Parathyroid adenoma (tissue), 2 donors: ENCODE results near the gene ZNF688.

Experiments
- H2AFZ ChIP-seq: fragments of 300-600 bp; sonication (generic); one replicate; pipeline ENCODE4 v1.7.0; 2017; ENCODE audit warnings: antibody characterized with exemption, mild to moderate bottlenecking
- H3K27ac ChIP-seq: fragments of 300-600 bp; sonication (generic); one replicate; pipeline ENCODE4 v1.7.0; 2017
- H3K27me3 ChIP-seq: fragments of 300-600 bp; sonication (generic); one replicate; pipeline ENCODE4 v1.7.0; 2017; ENCODE audit warnings: low read length; ENCODE audit not compliant: control insufficient read depth, insufficient read depth
- H3K36me3 ChIP-seq: fragments of 300-600 bp; sonication (generic); one replicate; pipeline ENCODE4 v1.7.0; 2017; ENCODE audit warnings: low read length; ENCODE audit not compliant: control insufficient read depth, insufficient read depth
- H3K4me1 ChIP-seq: fragments of 300-600 bp; sonication (generic); one replicate; pipeline ENCODE4 v1.7.0; 2017; ENCODE audit warnings: control low read depth
- H3K4me2 ChIP-seq: fragments of 300-600 bp; sonication (generic); one replicate; pipeline ENCODE4 v1.7.0; 2017; ENCODE audit warnings: low read length
- H3K4me3 ChIP-seq: fragments of 300-600 bp; sonication (generic); one replicate; pipeline ENCODE4 v1.7.0; 2017; ENCODE audit warnings: low read depth, low read length
- H3K79me2 ChIP-seq: fragments of 300-600 bp; sonication (generic); one replicate; pipeline ENCODE4 v1.7.0; 2017; ENCODE audit warnings: control low read depth
- H3K9ac ChIP-seq: fragments of 300-600 bp; sonication (generic); one replicate; pipeline ENCODE4 v1.7.0; 2017; ENCODE audit warnings: mild to moderate bottlenecking
- H3K9me3 ChIP-seq: fragments of 300-600 bp; sonication (generic); one replicate; pipeline ENCODE4 v1.7.0; 2017; ENCODE audit warnings: low read length; ENCODE audit not compliant: control insufficient read depth
- TF ChIP-seq, protein P1 (sequence below): fragments of 300-600 bp; sonication (generic); IDR thresholded peaks from one replicate; pipeline ENCODE4 v1.7.0; 2017; ENCODE audit warnings: antibody characterized with exemption, mild to moderate bottlenecking
- donor health status: primary hyperparathyroidism.

ZNF688 gene

DNA sequence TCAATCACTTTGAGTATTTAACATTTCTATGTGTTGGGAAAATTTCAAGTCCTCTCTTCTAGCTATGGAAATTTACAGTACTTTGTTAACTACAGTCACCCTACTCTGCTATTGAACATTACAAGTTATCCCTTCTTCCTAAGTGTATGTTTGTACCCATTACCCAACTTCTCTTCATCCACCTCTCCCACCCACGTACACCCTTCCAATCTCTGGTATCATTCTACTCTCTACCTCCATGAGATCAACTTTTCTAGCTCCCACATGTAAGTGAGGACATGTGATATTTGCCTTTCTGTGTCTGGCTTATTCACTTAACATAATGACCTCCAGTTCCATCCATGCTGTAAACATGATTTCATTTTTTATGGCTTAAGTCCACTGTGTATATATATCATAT is 3.2 kb upstream of the ZNF688 start:
- Histone ChIP-seq H3K36me3 (no peaks in the 10 kb centered on the region), H3K79me2 (no peaks in the 10 kb centered on the region), H3K27me3 (no peaks in the 10 kb centered on the region), H3K9ac (no peak overlapping the region), H3K9me3 (no peaks in the 10 kb centered on the region), H2AFZ (no peak overlapping the region), H3K4me3 (no peak overlapping the region), H3K4me1 (peaks cover 12% of the 10 kb centered on the region), H3K4me2 (no peak overlapping the region), H3K27ac (no peak overlapping the region)
- TF ChIP-seq, protein P1, sequence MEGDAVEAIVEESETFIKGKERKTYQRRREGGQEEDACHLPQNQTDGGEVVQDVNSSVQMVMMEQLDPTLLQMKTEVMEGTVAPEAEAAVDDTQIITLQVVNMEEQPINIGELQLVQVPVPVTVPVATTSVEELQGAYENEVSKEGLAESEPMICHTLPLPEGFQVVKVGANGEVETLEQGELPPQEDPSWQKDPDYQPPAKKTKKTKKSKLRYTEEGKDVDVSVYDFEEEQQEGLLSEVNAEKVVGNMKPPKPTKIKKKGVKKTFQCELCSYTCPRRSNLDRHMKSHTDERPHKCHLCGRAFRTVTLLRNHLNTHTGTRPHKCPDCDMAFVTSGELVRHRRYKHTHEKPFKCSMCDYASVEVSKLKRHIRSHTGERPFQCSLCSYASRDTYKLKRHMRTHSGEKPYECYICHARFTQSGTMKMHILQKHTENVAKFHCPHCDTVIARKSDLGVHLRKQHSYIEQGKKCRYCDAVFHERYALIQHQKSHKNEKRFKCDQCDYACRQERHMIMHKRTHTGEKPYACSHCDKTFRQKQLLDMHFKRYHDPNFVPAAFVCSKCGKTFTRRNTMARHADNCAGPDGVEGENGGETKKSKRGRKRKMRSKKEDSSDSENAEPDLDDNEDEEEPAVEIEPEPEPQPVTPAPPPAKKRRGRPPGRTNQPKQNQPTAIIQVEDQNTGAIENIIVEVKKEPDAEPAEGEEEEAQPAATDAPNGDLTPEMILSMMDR, result no peak

DNA sequence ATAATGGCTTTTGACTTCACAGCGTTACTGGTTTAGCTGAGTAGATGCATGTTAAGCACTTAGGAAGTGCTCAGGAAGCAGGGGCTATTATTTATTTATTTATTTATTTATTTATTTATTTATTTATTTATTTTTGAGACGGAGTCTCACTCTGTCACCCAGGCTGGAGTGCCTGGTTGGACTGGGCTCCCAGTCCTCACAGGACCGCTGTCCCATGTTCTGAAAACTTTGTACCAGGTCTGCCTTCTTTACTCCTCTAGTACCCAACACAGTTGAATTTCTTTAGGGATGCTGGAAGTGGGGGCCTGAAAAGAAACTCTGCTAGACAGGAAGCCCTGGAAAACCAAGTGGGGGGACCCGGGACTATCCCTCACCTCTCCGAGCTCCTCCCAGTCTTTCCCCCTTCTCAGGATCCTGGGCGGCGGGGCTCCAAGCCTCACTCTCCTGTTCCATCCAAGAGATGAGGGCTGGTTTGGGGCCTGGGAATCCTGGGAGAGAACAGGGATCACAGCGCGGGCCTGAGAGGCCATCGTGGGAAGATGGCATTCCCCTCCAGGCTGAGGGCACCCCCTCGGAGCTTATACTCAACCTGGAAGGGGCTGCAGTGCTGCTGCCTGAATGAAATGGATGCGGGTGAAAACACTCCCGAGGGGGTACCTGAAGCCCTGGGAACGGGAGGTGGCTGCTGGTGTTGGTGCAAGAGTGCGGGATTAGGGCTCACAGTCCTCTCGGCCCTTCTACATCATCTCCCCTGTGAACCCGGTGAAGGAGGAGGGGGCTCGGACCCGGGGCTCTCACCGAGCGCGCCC is 674 bp downstream of the ZNF688 start:
- no peaks in the 10 kb centered on the region for H3K36me3 ChIP-seq
- H3K4me3 ChIP-seq, result peak overlapping the region; percentile 81
- peak overlapping the region; percentile 99 for H3K9ac ChIP-seq
- no peaks in the 10 kb centered on the region for H3K79me2 ChIP-seq
- H2AFZ ChIP-seq, result peak overlapping the region; percentile 100
- peaks cover 12% of the 10 kb centered on the region for H3K4me1 ChIP-seq
- H3K27me3 ChIP-seq, result no peaks in the 10 kb centered on the region
- TF ChIP-seq, protein P1, result no peak
- H3K9me3 ChIP-seq, result no peaks in the 10 kb centered on the region
- H3K4me2 ChIP-seq, result peak overlapping the region; percentile 99
- H3K27ac ChIP-seq, result peak overlapping the region; percentile 99

DNA sequence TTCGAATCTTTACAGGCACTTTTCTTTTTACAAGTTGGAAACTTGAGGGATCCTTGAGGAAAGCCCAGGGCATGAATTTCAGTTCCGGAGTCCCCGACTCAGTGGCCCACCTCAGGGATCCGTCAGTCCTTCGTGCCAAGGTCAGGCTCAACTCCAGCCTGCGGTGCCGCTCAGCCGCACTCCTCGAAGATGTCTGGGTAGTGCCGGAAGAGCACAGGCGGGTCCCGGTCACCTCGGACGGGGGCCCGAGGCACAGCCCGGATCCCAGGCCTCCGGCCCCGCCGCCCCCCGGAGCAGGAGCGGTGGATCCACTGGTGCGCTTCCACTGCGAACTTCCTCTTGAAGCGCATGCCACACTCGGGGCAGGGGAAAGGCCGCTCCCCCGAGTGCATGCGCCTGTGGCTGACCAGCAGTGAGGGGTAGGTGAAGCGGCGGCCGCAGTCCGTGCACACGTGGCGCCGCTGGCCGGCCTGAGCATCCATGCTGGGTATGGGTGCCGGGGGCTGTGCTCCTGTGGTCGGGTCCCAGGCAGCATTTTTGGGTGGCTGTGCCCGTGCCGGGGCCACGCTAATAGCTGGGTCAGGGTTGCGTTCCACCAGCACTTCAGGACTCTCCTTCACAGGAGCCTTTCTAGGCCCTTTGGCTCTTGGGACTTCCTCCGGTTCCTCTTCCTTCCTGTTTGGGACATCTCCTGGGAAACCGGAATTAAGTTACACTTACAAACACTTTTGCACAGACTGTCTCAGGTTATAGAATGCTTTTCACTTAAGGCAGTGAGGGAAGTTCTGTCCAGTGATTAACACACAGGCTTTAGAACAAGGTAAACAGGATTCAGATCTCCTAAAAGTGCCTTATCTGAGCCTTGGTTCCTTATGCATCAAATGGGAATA is 1.5 kb downstream of the ZNF688 start:
- Histone ChIP-seq H2AFZ (peak overlapping the region; percentile 63), H3K9me3 (no peaks in the 10 kb centered on the region), H3K4me1 (peaks cover 12% of the 10 kb centered on the region), H3K4me2 (peak overlapping the region; percentile 45), H3K79me2 (no peaks in the 10 kb centered on the region), H3K27me3 (no peaks in the 10 kb centered on the region), H3K9ac (no peak overlapping the region), H3K36me3 (no peaks in the 10 kb centered on the region), H3K27ac (peak overlapping the region; percentile 99), H3K4me3 (peak overlapping the region; percentile 26)
- TF ChIP-seq, protein P1, result no peak

DNA sequence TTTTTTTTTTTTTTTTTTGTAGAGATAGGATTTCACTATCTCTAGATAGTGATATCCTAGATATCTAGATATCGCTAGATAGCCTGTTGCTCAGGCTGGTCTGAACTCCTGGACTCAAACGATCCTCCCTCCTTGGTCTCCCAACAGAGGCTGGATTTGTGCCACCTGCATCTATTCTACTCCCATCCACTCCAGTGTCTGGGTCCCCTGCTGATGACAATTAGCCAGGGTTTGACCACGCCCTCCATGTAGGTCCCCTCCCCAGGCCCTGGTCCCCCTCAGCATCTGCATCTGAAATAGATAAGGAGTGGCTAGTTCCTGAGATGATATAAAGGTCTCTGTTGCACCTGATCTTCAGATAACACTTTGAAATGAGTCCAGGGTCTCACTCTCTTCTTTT is 2.2 kb downstream of the ZNF688 start:
- H3K27ac ChIP-seq, result no peak overlapping the region
- H3K4me1 ChIP-seq, result peaks cover 12% of the 10 kb centered on the region
- no peak overlapping the region for H3K4me2 ChIP-seq
- H2AFZ ChIP-seq, result no peak overlapping the region
- TF ChIP-seq, protein P1, result no peak
- no peaks in the 10 kb centered on the region for H3K36me3 ChIP-seq
- H3K9me3 ChIP-seq, result no peaks in the 10 kb centered on the region
- no peaks in the 10 kb centered on the region for H3K79me2 ChIP-seq
- H3K27me3 ChIP-seq, result no peaks in the 10 kb centered on the region
- no peak overlapping the region for H3K4me3 ChIP-seq
- no peak overlapping the region for H3K9ac ChIP-seq
